HG02970 (cell line): Measurements from ENCODE around the gene SGPL1.

Experiments
- ATAC-seq: cut with Tn5 transposase; IDR thresholded peaks from one replicate; pipeline ENCODE4 v1.9.1; 2021; ENCODE audit warnings: mild to moderate bottlenecking, moderate library complexity, moderate number of reproducible peaks; ENCODE audit not compliant: unreplicated experiment, low FRiP score

Gene SGPL1

DNA sequence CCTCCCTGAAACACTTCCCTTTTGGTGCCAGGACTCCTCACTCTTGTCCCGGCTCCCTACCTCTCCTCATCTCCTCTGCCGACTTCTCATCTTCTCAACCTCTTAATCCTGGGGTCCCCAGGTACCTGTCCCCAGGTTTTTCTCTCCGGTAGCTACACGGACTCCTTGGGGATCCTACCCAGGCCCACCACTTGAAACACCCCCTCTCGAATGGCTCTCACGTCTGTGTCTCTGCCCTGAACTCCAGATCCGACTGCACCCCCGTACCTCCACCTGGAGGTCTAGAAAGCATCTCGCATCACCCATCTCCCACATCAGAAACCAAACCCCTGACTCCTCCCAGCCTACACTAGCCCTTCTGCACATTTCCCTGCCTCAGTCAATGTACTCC, 35.4 kb upstream of the SGPL1 start:
- no peak for ATAC-seq

- ATAC-seq: no peak
Measured at GRCh38 chr10:70780772-70781171, 35.0 kb upstream of the SGPL1 start.

- ATAC-seq: no peak
Measured at GRCh38 chr10:70781461-70782051, 34.2 kb upstream of the SGPL1 start.

DNA sequence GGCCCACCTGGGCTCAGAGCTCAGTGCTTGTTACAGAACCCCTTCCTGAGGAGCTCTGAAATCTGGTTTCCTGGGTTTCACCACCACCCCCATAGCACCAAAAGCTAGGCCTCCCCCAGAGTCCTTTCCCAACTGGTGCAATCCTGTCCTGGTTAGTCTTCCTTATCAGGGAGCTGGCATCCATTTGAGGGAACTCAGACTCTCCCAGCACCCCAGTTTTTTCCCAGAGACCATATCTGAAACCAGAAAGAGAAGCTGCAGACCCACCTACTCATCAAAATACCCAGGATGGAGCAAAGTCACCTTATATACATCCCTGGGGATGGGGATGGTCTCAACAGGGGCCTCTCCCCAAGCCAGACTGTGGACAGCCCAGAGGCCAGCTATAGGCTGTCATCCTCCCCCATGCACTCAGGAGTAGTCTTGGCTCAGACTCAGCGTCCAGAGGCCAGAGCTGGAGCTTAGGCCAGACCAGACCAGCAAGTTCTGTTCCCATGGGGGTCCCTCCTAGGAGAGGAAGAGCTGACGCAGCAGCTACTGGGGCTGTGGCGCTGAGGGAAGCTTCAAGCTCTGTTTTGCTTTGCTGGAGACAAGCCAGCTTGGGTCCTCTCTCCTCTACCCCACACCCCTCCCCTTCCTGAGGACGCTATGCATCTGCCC, 33.5 kb upstream of the SGPL1 start:
- ATAC-seq: no peak

- ATAC-seq: no peak
Measured at GRCh38 chr10:70782746-70783680, 32.7 kb upstream of the SGPL1 start.

DNA sequence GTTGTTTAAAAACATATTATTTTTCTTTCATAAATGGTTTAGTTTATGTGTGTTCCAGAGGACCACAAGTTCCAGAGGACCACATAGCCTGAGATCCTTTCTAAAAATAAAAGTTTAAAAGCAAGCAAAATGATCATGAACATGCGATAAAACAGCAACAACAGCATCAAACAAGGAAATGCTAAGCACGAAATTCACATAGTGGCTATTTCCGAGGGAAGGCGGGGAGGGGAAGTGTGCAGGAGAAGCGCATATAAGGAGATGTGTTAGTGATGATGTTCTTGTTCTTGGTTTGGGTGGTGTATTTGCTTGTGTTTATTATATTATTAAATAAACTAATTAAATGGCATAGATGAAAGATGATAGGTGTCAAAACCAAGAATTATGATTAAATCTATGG, 31.7 kb upstream of the SGPL1 start:
- no peak for ATAC-seq

DNA sequence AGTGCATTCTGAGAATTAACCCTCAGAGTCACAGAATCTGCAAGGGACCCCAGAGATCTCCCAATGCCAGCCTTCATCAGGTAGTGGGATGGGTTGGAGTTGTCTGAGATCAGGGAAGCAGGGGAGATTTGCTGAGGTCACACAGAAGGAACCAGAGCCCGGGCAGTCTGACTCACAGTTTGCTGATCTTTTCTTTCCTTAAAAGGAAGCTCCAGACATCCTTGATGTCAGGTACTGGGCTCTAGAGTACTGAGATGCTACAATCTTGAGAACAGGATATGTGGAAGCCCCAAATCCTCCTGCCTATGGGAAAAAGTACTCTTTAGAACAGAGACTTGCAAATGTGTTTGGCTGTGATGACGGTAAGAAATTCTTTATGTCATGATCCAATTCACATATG, 31.3 kb upstream of the SGPL1 start:
- no peak for ATAC-seq

GRCh38 chr10:70785190-70785589, 30.6 kb upstream of the SGPL1 start, which contains the start of gene TBATA:
Gene TBATA, minus strand, starts transcription at chr10:70785377. Its CDS starts 1,998 bp downstream, at chr10:70783379.
- no peak for ATAC-seq

GRCh38 chr10:70786799-70787415, 28.8 kb upstream of the SGPL1 start:
- ATAC-seq: no peak

DNA sequence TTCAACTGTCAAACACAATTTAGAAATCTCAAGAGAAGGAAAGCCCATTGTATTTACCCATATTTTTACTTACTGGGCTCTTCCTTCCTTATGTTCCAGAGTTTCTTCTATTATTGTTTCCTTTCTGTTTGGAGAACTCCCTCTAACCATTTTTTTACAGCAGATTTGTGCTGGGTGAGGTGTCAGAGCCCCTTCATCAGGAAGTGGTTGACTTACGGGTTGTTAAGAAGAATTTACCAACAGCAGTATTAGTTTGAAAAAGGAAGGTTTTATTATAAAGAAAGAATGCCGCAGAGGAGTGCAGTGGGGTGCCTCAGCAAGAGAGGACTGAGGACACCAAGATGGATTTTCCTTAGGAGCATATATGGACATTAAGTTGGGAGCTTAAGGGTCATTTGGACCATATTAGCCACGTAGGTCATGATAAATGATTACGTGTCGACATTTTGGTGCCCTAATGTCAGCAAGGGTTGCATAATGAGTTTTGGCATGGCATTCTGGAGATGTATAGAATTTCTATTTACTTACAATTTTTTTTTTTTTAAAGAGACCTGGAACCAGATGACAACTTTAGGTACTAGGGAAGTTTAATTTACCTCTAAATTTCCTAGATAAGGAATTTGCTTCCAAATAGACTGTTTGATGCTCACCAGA, 24.2 kb upstream of the SGPL1 start:
- ATAC-seq: no peak

DNA sequence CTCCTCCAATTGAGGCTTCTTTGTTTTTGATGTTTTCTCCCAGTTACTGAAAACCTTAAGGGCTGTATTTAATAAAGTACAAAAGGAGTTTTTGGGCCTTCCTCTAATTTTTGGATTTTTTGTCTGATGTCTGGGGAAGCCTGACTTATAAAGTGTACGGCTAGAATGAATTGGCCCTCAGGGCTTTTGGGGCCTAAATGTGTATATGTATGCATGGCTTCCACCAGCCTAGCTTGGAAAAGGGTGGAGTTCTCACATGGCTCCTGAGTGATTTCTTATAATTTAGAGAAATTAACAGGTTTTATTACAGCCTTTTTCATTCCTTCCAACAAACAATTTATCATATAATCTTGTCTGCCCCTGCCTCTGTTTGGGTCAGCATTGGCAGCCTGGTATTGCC, 20.1 kb upstream of the SGPL1 start:
- no peak for ATAC-seq

DNA sequence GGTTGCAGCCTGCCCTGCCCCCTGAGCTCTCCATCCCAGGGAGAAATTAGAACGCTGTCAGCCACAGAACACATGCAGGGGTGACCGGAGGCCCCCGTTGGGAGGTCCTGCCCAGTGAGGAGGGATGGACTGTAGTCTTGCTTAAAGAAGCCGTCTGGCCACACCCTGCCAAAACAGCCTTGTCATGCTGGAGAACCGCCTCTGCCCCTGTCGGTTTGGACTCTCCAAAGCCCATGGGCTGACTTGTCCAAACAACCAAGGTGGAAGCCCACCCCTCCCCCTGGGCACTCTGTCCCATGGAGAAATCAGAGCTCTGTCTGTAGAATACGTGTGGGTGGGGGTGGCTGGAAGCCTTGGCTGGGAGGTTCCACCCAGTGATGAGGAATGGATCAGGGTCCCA, 17.9 kb upstream of the SGPL1 start:
- no peak for ATAC-seq

- no peak for ATAC-seq
Measured at GRCh38 chr10:70799124-70799523, 16.6 kb upstream of the SGPL1 start.

DNA sequence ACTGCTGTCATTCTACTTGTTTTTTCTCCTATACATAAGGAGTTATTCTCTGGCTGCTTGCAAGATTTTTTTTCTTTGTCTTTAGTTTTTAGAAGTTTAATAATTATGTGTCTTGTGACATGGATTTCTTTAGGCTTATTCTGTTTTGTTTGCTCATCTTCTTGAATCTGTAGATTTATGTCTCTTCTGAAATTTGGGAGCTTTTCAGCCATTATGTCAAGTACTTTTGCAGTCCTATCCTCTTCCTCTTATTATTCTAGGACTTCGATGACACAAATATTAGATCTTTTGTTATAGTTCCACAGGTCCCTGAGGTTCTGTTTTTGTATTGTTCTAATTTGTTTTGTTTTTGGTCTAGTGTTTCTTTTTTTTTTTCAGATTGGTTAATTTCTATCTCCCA, 13.9 kb upstream of the SGPL1 start:
- no peak for ATAC-seq

GRCh38 chr10:70803775-70804420, 11.8 kb upstream of the SGPL1 start:
- no peak for ATAC-seq

DNA sequence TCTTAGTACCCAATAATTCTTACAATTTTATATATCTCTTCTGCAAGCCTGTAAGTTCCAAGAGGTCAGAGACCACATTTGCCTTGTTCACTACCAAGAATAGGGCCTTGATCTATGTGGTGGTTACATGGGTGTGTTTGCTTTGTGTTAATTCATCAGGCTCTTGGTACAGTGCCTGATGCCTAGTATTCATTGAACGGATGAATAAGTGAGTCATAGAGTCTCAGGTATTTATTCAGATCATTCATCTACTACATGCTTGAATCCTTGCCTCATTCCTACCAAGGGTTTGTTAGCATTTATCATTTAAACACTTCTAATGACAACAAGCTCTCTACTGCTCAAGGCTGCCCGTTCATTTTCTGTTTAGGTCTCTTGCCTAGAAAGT, 11.3 kb upstream of the SGPL1 start:
- ATAC-seq: no peak

GRCh38 chr10:70805619-70806215, 10.0 kb upstream of the SGPL1 start:
- ATAC-seq: no peak

- ATAC-seq: no peak
Measured at GRCh38 chr10:70806841-70807240, 8.9 kb upstream of the SGPL1 start.

DNA sequence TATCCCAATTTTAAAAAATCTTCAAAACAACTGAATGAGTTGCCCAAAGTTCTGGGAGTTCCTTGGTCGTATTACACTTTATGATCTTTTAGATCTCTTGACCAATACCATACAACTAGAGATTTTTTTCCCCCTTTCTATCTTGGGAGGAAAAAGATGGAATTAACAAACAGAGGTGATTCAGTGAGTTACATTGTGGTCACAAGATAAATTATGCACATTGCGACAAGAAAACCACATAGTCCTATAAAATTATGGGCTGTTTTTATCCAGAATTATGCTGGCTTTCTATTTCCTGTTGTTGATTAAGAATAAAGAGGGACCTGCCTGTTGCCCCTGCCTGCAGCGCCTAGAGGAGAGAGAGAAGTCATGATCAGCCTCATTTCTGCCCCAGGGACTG, 8.2 kb upstream of the SGPL1 start:
- ATAC-seq: no peak
